Peyer's patch (tissue), 4 donors: ENCODE measurements around the gene CREB3L1. TPM values are rescaled to one million over a fixed set of nuclear protein-coding genes. Genes with fewer than 3 reads are reported as not detected.
A peak's percentile ranks its signal among the peaks of the same experiment; 100 is the strongest.

Experiments
- DNase-seq, 3 donors: peaks; one replicate each; pipeline ENCODE4 v3.0.0-alpha.2; 2017 to 2019
- H3K27ac ChIP-seq, 4 donors: fragments of 200-600 bp; sonication (generic); one replicate each; pipeline ENCODE4 v1.5.1; 2016 to 2019
- H3K27me3 ChIP-seq, 2 donors: fragments of 200-600 bp; sonication (generic); one replicate each; pipeline ENCODE4 v1.5.1; 2019
- H3K36me3 ChIP-seq, 3 donors: fragments of 200-600 bp; sonication (generic); one replicate each; pipeline ENCODE4 v1.5.1; 2016 to 2019
- H3K4me1 ChIP-seq, 4 donors: fragments of 200-600 bp; sonication (generic); one replicate each; pipeline ENCODE4 v1.5.1; 2016 to 2019
- H3K4me3 ChIP-seq, 4 donors: fragments of 200-600 bp; sonication (generic); 1 replicate in 3 of 4; 2 replicates in 1 of 4; pipeline ENCODE4 v1.5.1; 2016 to 2019; ENCODE audit warnings: mild to moderate bottlenecking in 1 of 4
- H3K9me3 ChIP-seq, 4 donors: fragments of 200-600 bp; sonication (generic); one replicate each; pipeline ENCODE4 v1.5.1; 2016 to 2019; ENCODE audit warnings: mild to moderate bottlenecking in 1 of 4
- CTCF ChIP-seq, 6 experiments: fragments of 450-650 bp in 4 of 6; fragments of 200-600 bp in 2 of 6; sonication (generic) in 1 of 6; IDR thresholded peaks; one replicate each; pipeline ENCODE4 v1.5.1; 2017 to 2019; ENCODE audit warnings: antibody characterized with exemption in 6 of 6, mild to moderate bottlenecking in 3 of 6, moderate library complexity in 1 of 6
- POLR2A ChIP-seq, 2 donors: fragments of 450-650 bp; IDR thresholded peaks; one replicate each; pipeline ENCODE4 v1.5.1; 2017; ENCODE audit warnings: antibody characterized with exemption in 2 of 2, mild to moderate bottlenecking in 2 of 2, moderate library complexity in 2 of 2
- total RNA-seq, 4 donors: library from RNA; depleted of rRNA; stranded (reverse); fragments of >200 nt; gene quantifications; one replicate each; pipeline ENCODE4 v1.1.0, GENCODE V29; 2016

CREB3L1 gene
- total RNA-seq, 4 donors from 2014 or later: 13.2 to 50.6 (median 30.3) TPM

- no peaks in the 10 kb centered on the region for H3K9me3 ChIP-seq
- peak in 2 of 3 donors; percentile 55 to 57 for DNase-seq
- no peaks in the 10 kb centered on the region for H3K36me3 ChIP-seq
- H3K4me3 ChIP-seq: peak overlapping the region in 3 of 4 donors; percentile 44 to 77 (median 75)
- H3K27me3 ChIP-seq: peaks cover 0 to 4% of the 10 kb centered on the region in 2 donors
- peaks cover 0 to 46% (median 0%) of the 10 kb centered on the region in 4 donors for H3K4me1 ChIP-seq
- TF ChIP-seq POLR2A (IDR thresholded peaks at IDR 0.05) (no peak), CTCF (IDR thresholded peaks at IDR 0.05) (no peak)
- peak overlapping the region in 2 of 4 donors; percentile 74 to 84 for H3K27ac ChIP-seq
Measured at GRCh38 chr11:46279126-46280099, 2.0 kb downstream of the CREB3L1 start.

GRCh38 chr11:46280706-46281105 is 3.2 kb downstream of the CREB3L1 start:
- Histone ChIP-seq H3K4me3 (peak overlapping the region in 2 of 4 donors; percentile 22 to 75), H3K9me3 (no peaks in the 10 kb centered on the region), H3K27me3 (peaks cover 0 to 4% of the 10 kb centered on the region in 2 donors), H3K27ac (peak overlapping the region in 3 of 4 donors; percentile 27 to 74 (median 54)), H3K36me3 (no peaks in the 10 kb centered on the region), H3K4me1 (peaks cover 0 to 34% (median 0%) of the 10 kb centered on the region in 4 donors)
- no peak for DNase-seq
- TF ChIP-seq POLR2A (IDR thresholded peaks at IDR 0.05) (no peak), CTCF (IDR thresholded peaks at IDR 0.05) (no peak)

GRCh38 chr11:46281371-46281831 is 3.9 kb downstream of the CREB3L1 start:
- Histone ChIP-seq H3K4me1 (peaks cover 0 to 35% (median 0%) of the 10 kb centered on the region in 4 donors), H3K36me3 (no peaks in the 10 kb centered on the region), H3K9me3 (no peaks in the 10 kb centered on the region), H3K4me3 (peak overlapping the region in 1 of 4 donors; percentile 75), H3K27me3 (peaks cover 0 to 4% of the 10 kb centered on the region in 2 donors), H3K27ac (peak overlapping the region in 3 of 4 donors; percentile 27 to 74 (median 54))
- peak in 2 of 3 donors; percentile 58 to 77 for DNase-seq
- TF ChIP-seq CTCF (IDR thresholded peaks at IDR 0.05) (no peak), POLR2A (IDR thresholded peaks at IDR 0.05) (peak; percentile 26 to 39)

- Histone ChIP-seq H3K4me1 (peaks cover 0 to 7% (median 0%) of the 10 kb centered on the region in 4 donors), H3K36me3 (no peaks in the 10 kb centered on the region)
- peak in 1 of 3 donors; percentile 46 for DNase-seq
Measured at GRCh38 chr11:46285173-46285572, 7.7 kb downstream of the CREB3L1 start.

More at GRCh38 chr11:46285173-46285572, 7.7 kb downstream of the CREB3L1 start:
- Histone ChIP-seq H3K4me3 (no peak overlapping the region), H3K27ac (peak overlapping the region in 2 of 4 donors; percentile 52 to 62), H3K9me3 (no peaks in the 10 kb centered on the region), H3K27me3 (no peaks in the 10 kb centered on the region)
- TF ChIP-seq CTCF (IDR thresholded peaks at IDR 0.05) (no peak), POLR2A (IDR thresholded peaks at IDR 0.05) (no peak)
